Keratinocyte (primary cell): Measurements from ENCODE around the gene CNOT4. TPM values are rescaled to one million over a fixed set of nuclear protein-coding genes. Genes with fewer than 3 reads are reported as not detected.
A peak's percentile ranks its signal among the peaks of the same experiment; 100 is the strongest.

Source experiments
- DNase-seq: peaks from one replicate; pipeline ENCODE4 v3.0.0-alpha.2; 2011; ENCODE audit warnings: low read depth, missing footprints, low spot score
- FAIRE-seq: peaks from 2 replicates; lab custom pipeline; 2011; peaks lifted over from hg19 to GRCh38; lab: Jason Lieb, UNC
- H2AFZ ChIP-seq: 2 replicates; pipeline ENCODE4 v1.6.0; 2012; ENCODE audit warnings: low read length, control low read depth, inconsistent platforms; ENCODE audit not compliant: control insufficient read depth
- H3K27ac ChIP-seq: 2 replicates; pipeline ENCODE4 v1.5.1; 2011; ENCODE audit warnings: low read length; ENCODE audit not compliant: control insufficient read depth, insufficient read depth
- H3K27me3 ChIP-seq: 3 replicates; pipeline ENCODE4 v1.6.0; 2011; ENCODE audit warnings: low read length; ENCODE audit not compliant: control insufficient read depth, insufficient read depth; ENCODE audit errors: extremely low read depth
- H3K36me3 ChIP-seq, 2 experiments: 2 replicates in 1 of 2; 3 replicates in 1 of 2; pipeline ENCODE4 v1.5.1; 2011; ENCODE audit warnings: low read length in 2 of 2, mild to moderate bottlenecking in 1 of 2; ENCODE audit not compliant: control insufficient read depth in 2 of 2, insufficient read depth in 2 of 2; ENCODE audit errors: extremely low read depth in 1 of 2
- H3K4me1 ChIP-seq: 3 replicates; pipeline ENCODE4 v1.5.1; 2011; ENCODE audit warnings: low read length; ENCODE audit not compliant: control insufficient read depth, insufficient read depth; ENCODE audit errors: extremely low read depth
- H3K4me2 ChIP-seq: 3 replicates; pipeline ENCODE4 v1.6.0; 2011; ENCODE audit warnings: low read depth, low read length; ENCODE audit not compliant: control insufficient read depth, insufficient read depth; ENCODE audit errors: extremely low read depth
- H3K4me3 ChIP-seq, 3 experiments: fragments of 200-600 bp in 1 of 3; sonication (generic) in 1 of 3; 2 replicates in 2 of 3; 3 replicates in 1 of 3; pipeline ENCODE4 v1.5.1; 2011 to 2016; ENCODE audit warnings: low read length in 3 of 3, mild to moderate bottlenecking in 3 of 3, control low read depth in 2 of 3, inconsistent platforms in 1 of 3, low read depth in 1 of 3, mixed read lengths in 1 of 3, mixed run types in 1 of 3, moderate library complexity in 1 of 3; ENCODE audit not compliant: control insufficient read depth in 2 of 3, insufficient read depth in 2 of 3; ENCODE audit errors: extremely low read depth in 1 of 3
- H3K79me2 ChIP-seq: 2 replicates; pipeline ENCODE4 v1.6.0; 2012; ENCODE audit warnings: low read length; ENCODE audit not compliant: control insufficient read depth, insufficient read depth
- H3K9ac ChIP-seq: 3 replicates; pipeline ENCODE4 v1.6.0; 2011; ENCODE audit warnings: low read length; ENCODE audit not compliant: control insufficient read depth, insufficient read depth; ENCODE audit errors: extremely low read depth
- H3K9me1 ChIP-seq: 3 replicates; pipeline ENCODE4 v1.6.0; 2011; ENCODE audit warnings: low read length; ENCODE audit not compliant: control insufficient read depth, insufficient read depth; ENCODE audit errors: extremely low read depth
- H3K9me3 ChIP-seq: 2 replicates; pipeline ENCODE4 v1.5.1; 2012; ENCODE audit warnings: low read depth, low read length; ENCODE audit not compliant: control insufficient read depth
- H4K20me1 ChIP-seq: 3 replicates; pipeline ENCODE4 v1.6.0; 2011; ENCODE audit warnings: low read length; ENCODE audit not compliant: control insufficient read depth, insufficient read depth; ENCODE audit errors: extremely low read depth
- CTCF ChIP-seq, 3 experiments: IDR thresholded peaks in 1 of 3; conservative IDR thresholded peaks in 1 of 3; optimal IDR thresholded peaks in 1 of 3; 2 replicates in 2 of 3; 3 replicates in 1 of 3; pipeline versions ENCODE3 to v1.5.1; 2011; ENCODE audit warnings: low read length in 3 of 3, mild to moderate bottlenecking in 3 of 3, moderate library complexity in 2 of 3, control low read depth in 1 of 3, inconsistent platforms in 1 of 3; ENCODE audit not compliant: insufficient read depth in 2 of 3; ENCODE audit errors: extremely low read depth in 1 of 3
- EZH2 ChIP-seq: IDR thresholded peaks from one replicate; pipeline ENCODE4 v1.6.1; 2012; ENCODE audit warnings: inconsistent platforms, mild to moderate bottlenecking, low read length, moderate library complexity
- dilution Hi-C: fragments of 300-500 bp; cut with MboI; formaldehyde crosslinking; loops from one replicate; pipeline ENCODE4 v1.7.0; 2020; ENCODE audit warnings: low sequenced_read_pairs; ENCODE audit not compliant: extremely low pct_ligation_motif_present
- polyA plus RNA-seq, 5 experiments: library from polyadenylated mRNA; depleted of rRNA in 3 of 5; stranded (reverse) in 3 of 5; stranded (forward) in 1 of 5; unstranded in 1 of 5; fragments of >200 nt; gene quantifications; 1 replicate in 1 of 5; 2 replicates in 3 of 5; 3 replicates in 1 of 5; pipeline versions ENCODE4 v1.2.1 to v1.2.3, GENCODE V29; 2011 to 2012; ENCODE audit warnings: missing spikeins in 2 of 5, low read depth in 1 of 5, low replicate concordance in 1 of 5

CNOT4 gene
- polyA plus RNA-seq, 1 donor (not counting 4 experiments of a cell fraction or from before 2014, with no cell fraction given), result 11.4 TPM

GRCh38 chr7:135362871-135363270 lies 147.0 kb downstream of the CNOT4 start:
- Histone ChIP-seq H3K9me3 (no peaks in the 10 kb centered on the region), H3K9ac (no peak overlapping the region), H3K79me2 (no peaks in the 10 kb centered on the region), H2AFZ (no peak overlapping the region), H3K4me3 (no peak overlapping the region), H4K20me1 (no peaks in the 10 kb centered on the region), H3K36me3 (peaks cover 3 to 6% of the 10 kb centered on the region in 2 experiments), H3K4me1 (no peaks in the 10 kb centered on the region), H3K4me2 (no peak overlapping the region), H3K27ac (no peak overlapping the region), H3K27me3 (no peaks in the 10 kb centered on the region), H3K9me1 (no peaks in the 10 kb centered on the region)
- DNase-seq (no peak), FAIRE-seq (no peak)
- TF ChIP-seq CTCF (optimal IDR thresholded peaks at IDR 0.05 in 1 of 3, IDR thresholded peaks at IDR 0.05 in 1 of 3, conservative IDR thresholded peaks at IDR 0.05 in 1 of 3; ENCODE audit: extremely low read depth in 1 of 3, insufficient read depth in 2 of 3, low read length in 3 of 3) (peak; percentile 6 to 18 (median 14)), EZH2 (no peak)
- dilution Hi-C loops, result no loop called here

GRCh38 chr7:135361788-135362187 lies 148.1 kb downstream of the CNOT4 start:
- H3K27me3 ChIP-seq, result no peaks in the 10 kb centered on the region
- H3K4me2 ChIP-seq, result no peak overlapping the region
- H3K9me3 ChIP-seq, result no peaks in the 10 kb centered on the region
- FAIRE-seq (no peak), DNase-seq (no peak)
- H3K9ac ChIP-seq, result no peak overlapping the region
- no peak overlapping the region for H3K27ac ChIP-seq
- H3K79me2 ChIP-seq, result no peaks in the 10 kb centered on the region
- H3K36me3 ChIP-seq, result peaks cover under 1 to 3% of the 10 kb centered on the region in 2 experiments
- H2AFZ ChIP-seq, result no peak overlapping the region
- TF ChIP-seq CTCF (optimal IDR thresholded peaks at IDR 0.05 in 1 of 3, IDR thresholded peaks at IDR 0.05 in 1 of 3, conservative IDR thresholded peaks at IDR 0.05 in 1 of 3; ENCODE audit: extremely low read depth in 1 of 3, insufficient read depth in 2 of 3, low read length in 3 of 3) (no peak), EZH2 (no peak)
- no peaks in the 10 kb centered on the region for H3K9me1 ChIP-seq
- no peaks in the 10 kb centered on the region for H4K20me1 ChIP-seq
- dilution Hi-C loops, result no loop called here
- H3K4me3 ChIP-seq, result no peak overlapping the region
- no peaks in the 10 kb centered on the region for H3K4me1 ChIP-seq
